Heart left ventricle (tissue), 13 donors: Measurements from ENCODE around the gene DDX43.

Experiments used
- POLR2A ChIP-seq, 2 donors: fragments of 450-650 bp; IDR thresholded peaks; one replicate each; pipeline ENCODE4 v1.6.1; 2017; ENCODE audit warnings: antibody characterized with exemption in 2 of 2, mild to moderate bottlenecking in 2 of 2, moderate library complexity in 2 of 2
- TF ChIP-seq, protein P1 (sequence below), 12 donors: fragments of 200-600 bp; sonication (generic) in 4 of 12; IDR thresholded peaks; one replicate each; pipeline versions ENCODE4 v1.5.0 to v1.8.0; 2018 to 2022; ENCODE audit warnings: antibody characterized with exemption in 12 of 12, mild to moderate bottlenecking in 5 of 12
- donor health status: ischemic (EF 13 %, LVEDD 7.1; RV severe dilation, severe dysfunction).
- donor health status: DM: no; HTN: yes; CAD: no.
- donor health status: DM: no; HTN: no; CAD: no.
- donor health status: ischemic (EF 25% LVEDD 6.9; RV normal size, moderate dysfunction).
- donor health status: ischemic (EF 25% LVEDD 5.7; RV mildly dilated, moderate dysfunction).
- donor health status: ischemic (EF 35%, LVEDD 5.7; RV mildly dilated, moderate dysfunction).
- donor health status: nonischemic (EF 11% LVEDD 7.7; RV severe dilation, severe dysfunction).
- donor health status: DM: yes; HTN: yes; CAD: no.
- donor health status: PGD.
- donor health status: ischemic (EF 29% LVEDD 5.4; RV normal size, mild dysfunction).
- donor health status: nonischemic (EF 23%, LVEDD 6.1; RV moderate dilation, normal function).

- TF ChIP-seq POLR2A (IDR thresholded peaks at IDR 0.05): no peak
- TF ChIP-seq, protein P1, sequence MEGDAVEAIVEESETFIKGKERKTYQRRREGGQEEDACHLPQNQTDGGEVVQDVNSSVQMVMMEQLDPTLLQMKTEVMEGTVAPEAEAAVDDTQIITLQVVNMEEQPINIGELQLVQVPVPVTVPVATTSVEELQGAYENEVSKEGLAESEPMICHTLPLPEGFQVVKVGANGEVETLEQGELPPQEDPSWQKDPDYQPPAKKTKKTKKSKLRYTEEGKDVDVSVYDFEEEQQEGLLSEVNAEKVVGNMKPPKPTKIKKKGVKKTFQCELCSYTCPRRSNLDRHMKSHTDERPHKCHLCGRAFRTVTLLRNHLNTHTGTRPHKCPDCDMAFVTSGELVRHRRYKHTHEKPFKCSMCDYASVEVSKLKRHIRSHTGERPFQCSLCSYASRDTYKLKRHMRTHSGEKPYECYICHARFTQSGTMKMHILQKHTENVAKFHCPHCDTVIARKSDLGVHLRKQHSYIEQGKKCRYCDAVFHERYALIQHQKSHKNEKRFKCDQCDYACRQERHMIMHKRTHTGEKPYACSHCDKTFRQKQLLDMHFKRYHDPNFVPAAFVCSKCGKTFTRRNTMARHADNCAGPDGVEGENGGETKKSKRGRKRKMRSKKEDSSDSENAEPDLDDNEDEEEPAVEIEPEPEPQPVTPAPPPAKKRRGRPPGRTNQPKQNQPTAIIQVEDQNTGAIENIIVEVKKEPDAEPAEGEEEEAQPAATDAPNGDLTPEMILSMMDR (IDR thresholded peaks at IDR 0.05): no peak
Measured at GRCh38 chr6:73362358-73362757, 32.3 kb upstream of the DDX43 start, which contains the start of gene KHDC3L.
